KMS-11 (cell line): ENCODE data around the gene SMIM17.
"Not testable (repeated sequence)": the region's sequence is repeated elsewhere in the genome, so short reads cannot be mapped to it uniquely, and the experiment has no call there.

ENCODE experiments used
- H2AFZ ChIP-seq: fragments of 200-600 bp; sonication (generic); 2 replicates; pipeline ENCODE4 v1.6.1; 2016; ENCODE audit warnings: antibody characterized with exemption, mixed run types, low read depth
- H3K27ac ChIP-seq: fragments of 200-600 bp; sonication (generic); 2 replicates; pipeline ENCODE4 v1.6.1; 2016; ENCODE audit warnings: mild to moderate bottlenecking, mixed run types
- H3K27me3 ChIP-seq: fragments of 200-600 bp; sonication (generic); 2 replicates; pipeline ENCODE4 v1.6.1; 2017; ENCODE audit warnings: mild to moderate bottlenecking, low read depth, mixed run types, moderate library complexity; ENCODE audit not compliant: insufficient read depth
- H3K36me3 ChIP-seq: fragments of 200-600 bp; sonication (generic); 2 replicates; pipeline ENCODE4 v1.6.1; 2017; ENCODE audit warnings: mild to moderate bottlenecking, mixed run types; ENCODE audit not compliant: insufficient read depth
- H3K4me1 ChIP-seq: fragments of 200-600 bp; sonication (generic); 2 replicates; pipeline ENCODE4 v1.6.1; 2016; ENCODE audit warnings: mild to moderate bottlenecking, low read depth, mixed run types; ENCODE audit not compliant: poor library complexity, severe bottlenecking
- H3K4me2 ChIP-seq: fragments of 200-600 bp; sonication (generic); 2 replicates; pipeline ENCODE4 v1.7.0; 2016; ENCODE audit warnings: mild to moderate bottlenecking, mixed run types
- H3K4me3 ChIP-seq: fragments of 200-600 bp; sonication (generic); IDR thresholded peaks from 2 replicates; pipeline ENCODE4 v1.6.1; 2017; ENCODE audit warnings: low read depth, low read length, mixed read lengths; ENCODE audit not compliant: insufficient read depth
- H3K79me2 ChIP-seq: fragments of 200-600 bp; sonication (generic); 2 replicates; pipeline ENCODE4 v1.6.1; 2016; ENCODE audit warnings: low read depth, mixed run types; ENCODE audit not compliant: insufficient read depth
- H3K9ac ChIP-seq: fragments of 200-600 bp; sonication (generic); 2 replicates; pipeline ENCODE4 v1.6.1; 2016; ENCODE audit warnings: mild to moderate bottlenecking, mixed run types
- H4K20me1 ChIP-seq: fragments of 200-600 bp; sonication (generic); 2 replicates; pipeline ENCODE4 v1.6.1; 2016; ENCODE audit warnings: mild to moderate bottlenecking, mixed run types; ENCODE audit not compliant: insufficient read depth
- TF ChIP-seq, protein P1 (sequence below): fragments of 200-600 bp; sonication (generic); conservative IDR thresholded peaks from 2 replicates; pipeline ENCODE4 v1.6.1; 2017; ENCODE audit warnings: low read depth, mild to moderate bottlenecking, antibody characterized with exemption, low read length, moderate library complexity, mixed read lengths

Gene SMIM17

DNA sequence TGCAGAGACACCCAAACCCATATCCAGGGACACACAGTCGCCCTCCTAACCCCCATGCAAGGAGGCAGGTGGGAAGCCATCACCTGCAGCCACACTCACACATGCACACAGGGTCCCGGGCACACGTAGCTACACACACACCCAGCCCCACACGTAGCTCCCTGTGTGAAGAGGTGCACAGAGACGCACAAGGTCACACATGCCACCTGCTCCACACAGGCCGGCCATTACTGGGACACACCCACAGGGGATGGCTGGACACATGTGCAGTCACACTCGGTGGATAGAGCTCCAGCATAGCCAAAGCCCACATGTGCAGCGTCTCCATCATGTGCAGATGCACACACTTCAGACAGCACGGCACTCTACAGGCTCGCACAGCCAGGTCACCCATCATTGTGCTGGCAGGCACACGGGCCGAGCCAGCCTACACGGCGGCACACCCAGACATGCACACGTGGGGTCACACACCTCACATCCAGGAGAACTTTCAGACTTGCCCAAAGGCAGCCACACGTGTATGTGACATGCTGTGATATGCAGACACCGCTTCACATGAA is 27.5 kb downstream of the SMIM17 start:
- no peaks in the 10 kb centered on the region for H4K20me1 ChIP-seq
- TF ChIP-seq, protein P1, sequence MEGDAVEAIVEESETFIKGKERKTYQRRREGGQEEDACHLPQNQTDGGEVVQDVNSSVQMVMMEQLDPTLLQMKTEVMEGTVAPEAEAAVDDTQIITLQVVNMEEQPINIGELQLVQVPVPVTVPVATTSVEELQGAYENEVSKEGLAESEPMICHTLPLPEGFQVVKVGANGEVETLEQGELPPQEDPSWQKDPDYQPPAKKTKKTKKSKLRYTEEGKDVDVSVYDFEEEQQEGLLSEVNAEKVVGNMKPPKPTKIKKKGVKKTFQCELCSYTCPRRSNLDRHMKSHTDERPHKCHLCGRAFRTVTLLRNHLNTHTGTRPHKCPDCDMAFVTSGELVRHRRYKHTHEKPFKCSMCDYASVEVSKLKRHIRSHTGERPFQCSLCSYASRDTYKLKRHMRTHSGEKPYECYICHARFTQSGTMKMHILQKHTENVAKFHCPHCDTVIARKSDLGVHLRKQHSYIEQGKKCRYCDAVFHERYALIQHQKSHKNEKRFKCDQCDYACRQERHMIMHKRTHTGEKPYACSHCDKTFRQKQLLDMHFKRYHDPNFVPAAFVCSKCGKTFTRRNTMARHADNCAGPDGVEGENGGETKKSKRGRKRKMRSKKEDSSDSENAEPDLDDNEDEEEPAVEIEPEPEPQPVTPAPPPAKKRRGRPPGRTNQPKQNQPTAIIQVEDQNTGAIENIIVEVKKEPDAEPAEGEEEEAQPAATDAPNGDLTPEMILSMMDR, result no peak
- no peak overlapping the region for H3K9ac ChIP-seq
- no peak overlapping the region for H3K4me3 ChIP-seq
- H3K4me1 ChIP-seq, result no peaks in the 10 kb centered on the region
- no peaks in the 10 kb centered on the region for H3K79me2 ChIP-seq
- H3K27me3 ChIP-seq, result no peaks in the 10 kb centered on the region
- no peaks in the 10 kb centered on the region for H3K36me3 ChIP-seq
- H2AFZ ChIP-seq, result no peak overlapping the region
- no peak overlapping the region for H3K27ac ChIP-seq
- no peak overlapping the region for H3K4me2 ChIP-seq

DNA sequence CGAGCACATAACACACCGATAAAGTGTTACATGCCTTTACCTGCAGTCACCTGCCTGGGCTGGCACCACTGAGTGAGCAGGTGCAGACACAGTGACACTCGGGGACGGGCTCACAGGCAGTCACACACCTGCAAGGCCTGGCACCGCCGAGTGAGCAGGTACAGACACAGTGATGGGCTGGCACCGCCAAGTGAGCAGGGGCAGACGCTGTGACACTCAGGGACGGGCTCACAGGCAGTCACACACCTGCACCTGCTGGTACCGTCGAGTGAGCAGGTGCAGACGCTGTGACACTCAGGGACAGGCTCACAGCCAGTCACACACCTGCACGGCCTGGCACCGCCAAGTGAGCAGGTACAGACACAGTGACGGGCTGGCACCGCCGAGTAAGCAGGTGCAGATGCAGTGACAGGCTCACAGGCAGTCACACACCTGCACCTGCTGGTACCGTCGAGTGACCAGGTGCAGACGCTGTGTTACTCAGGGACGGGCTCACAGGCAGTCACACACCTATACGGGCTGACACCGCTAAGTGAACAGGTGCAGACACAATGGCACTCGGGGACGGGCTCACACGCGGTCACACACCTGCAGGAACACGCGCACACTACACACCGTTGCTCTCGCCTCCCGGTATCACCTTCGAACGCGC is 28.1 kb downstream of the SMIM17 start:
- Histone ChIP-seq H3K4me2 (no peak overlapping the region), H3K79me2 (no peaks in the 10 kb centered on the region), H3K4me3 (no peak overlapping the region), H4K20me1 (no peaks in the 10 kb centered on the region), H3K27ac (no peak overlapping the region), H3K36me3 (no peaks in the 10 kb centered on the region), H3K9ac (no peak overlapping the region), H3K27me3 (no peaks in the 10 kb centered on the region), H3K4me1 (no peaks in the 10 kb centered on the region), H2AFZ (no peak overlapping the region)
- TF ChIP-seq, protein P1, result no peak

GRCh38 chr19:56671613-56671994 is 28.6 kb downstream of the SMIM17 start, which contains the start of gene ZNF835:
TSS of gene ZNF835 (minus strand) at chr19:56671757. CDS start at chr19:56665198, 6,559 bp downstream.
- H3K9ac ChIP-seq, result no peak within 1 kb of the TSS
- H3K36me3 ChIP-seq, result no peaks in the 10 kb centered on the region
- H3K27me3 ChIP-seq, result no peaks in the 10 kb centered on the region
- H3K27ac ChIP-seq, result no peak within 1 kb of the TSS
- TF ChIP-seq, protein P1, result no peak
- H2AFZ ChIP-seq, result no peak within 1 kb of the TSS
- H3K79me2 ChIP-seq, result no peaks in the 10 kb centered on the region
- H4K20me1 ChIP-seq, result no peaks in the 10 kb centered on the region
- no peak within 1 kb of the TSS for H3K4me2 ChIP-seq
- no peak within 1 kb of the TSS for H3K4me3 ChIP-seq
- no peaks in the 10 kb centered on the region for H3K4me1 ChIP-seq

DNA sequence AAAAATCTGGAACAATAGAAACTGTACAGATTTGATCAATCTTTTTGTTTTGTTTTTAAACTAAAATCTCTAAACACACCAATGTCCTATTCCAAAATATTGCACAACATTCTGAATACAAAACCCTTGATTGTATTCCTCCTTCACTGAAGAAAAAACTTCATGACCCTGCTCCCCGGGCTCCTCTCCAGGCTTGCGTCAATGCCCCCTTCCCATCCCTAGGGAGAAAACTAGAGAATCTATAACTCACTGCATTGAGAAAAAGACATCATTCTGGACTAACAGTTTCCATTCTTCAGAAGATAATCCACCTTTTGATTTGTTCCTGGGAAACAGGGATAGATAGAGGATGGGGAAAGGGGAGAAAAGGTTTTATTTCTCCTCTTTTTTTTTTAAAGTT is 29.7 kb downstream of the SMIM17 start:
- not testable (repeated sequence) for H4K20me1 ChIP-seq, H3K4me2 ChIP-seq, H3K4me3 ChIP-seq, H3K27ac ChIP-seq, H3K79me2 ChIP-seq, H2AFZ ChIP-seq, H3K4me1 ChIP-seq, H3K27me3 ChIP-seq, H3K36me3 ChIP-seq, H3K9ac ChIP-seq

DNA sequence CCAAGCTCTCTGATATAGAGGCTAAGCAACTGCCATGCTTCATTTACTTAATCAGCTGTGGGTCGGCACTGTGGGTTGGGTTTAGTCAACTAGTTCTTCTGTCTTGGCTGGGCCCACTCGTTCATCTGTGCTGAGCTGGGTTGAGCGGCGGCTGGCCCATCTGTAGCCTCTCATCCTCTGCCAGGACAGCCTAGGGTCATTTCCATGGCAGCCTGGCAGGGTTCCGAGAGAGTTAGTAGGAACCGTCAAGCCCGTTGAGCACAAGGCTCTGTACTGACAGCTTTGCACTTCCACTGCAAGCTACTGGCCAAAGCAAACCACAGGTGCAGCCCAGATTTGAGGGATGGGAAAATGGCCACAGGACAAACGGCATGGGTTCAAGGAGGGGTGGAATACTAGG is 35.2 kb downstream of the SMIM17 start:
- Histone ChIP-seq H3K9ac (no peak overlapping the region), H4K20me1 (no peaks in the 10 kb centered on the region), H3K27me3 (no peaks in the 10 kb centered on the region; the same call in 1 of the 2 replicates), H3K79me2 (no peaks in the 10 kb centered on the region), H2AFZ (no peak overlapping the region), H3K4me1 (no peaks in the 10 kb centered on the region), H3K36me3 (no peaks in the 10 kb centered on the region), H3K4me2 (no peak overlapping the region), H3K27ac (no peak overlapping the region), H3K4me3 (no peak overlapping the region)
- TF ChIP-seq, protein P1, result no peak
